WI38 (cell line): Measurements from ENCODE around the gene PSMA5.
"Not testable (repeated sequence)": the region's sequence is repeated elsewhere in the genome, so short reads cannot be mapped to it uniquely, and the experiment has no call there.

Source experiments
- H3K4me3 ChIP-seq: 2 replicates; pipeline ENCODE4 v1.5.1; 2011; ENCODE audit warnings: low read depth, mild to moderate bottlenecking, control low read depth, low read length
- CTCF ChIP-seq: IDR thresholded peaks from 2 replicates; pipeline ENCODE4 v1.5.1; 2012; ENCODE audit warnings: low read depth, mild to moderate bottlenecking, control low read depth, low read length

Gene PSMA5

DNA sequence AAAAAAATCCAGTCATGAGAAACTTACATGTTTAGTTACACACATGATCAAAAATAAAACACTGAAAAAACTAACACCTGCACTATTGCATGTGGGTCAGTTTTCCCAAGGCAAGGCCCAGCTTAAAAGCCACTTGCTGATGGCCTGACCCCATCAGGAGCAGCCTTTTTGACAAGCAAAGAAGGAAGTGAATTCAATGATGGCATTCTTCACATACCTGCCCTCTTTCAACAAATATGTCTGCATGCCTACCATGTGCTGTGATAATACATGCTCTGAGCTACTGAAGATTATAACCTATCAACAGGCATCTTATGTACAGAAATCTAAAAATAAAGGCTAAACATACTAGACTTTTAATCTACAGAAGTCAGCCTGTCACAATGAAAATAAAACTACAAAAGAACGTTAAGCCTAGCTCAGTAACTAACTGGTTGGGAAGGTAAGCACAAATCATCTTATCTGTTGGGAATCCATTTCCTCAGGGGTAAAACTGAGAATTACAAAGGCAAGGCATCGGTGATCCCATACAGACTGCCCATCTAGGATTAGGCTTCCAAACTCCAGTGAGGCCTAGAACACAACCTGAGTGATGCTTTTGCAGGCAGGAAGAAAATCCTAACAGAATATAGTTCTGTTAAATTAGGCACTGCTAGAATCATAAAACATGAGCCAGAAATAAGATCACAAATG lies 43.0 kb downstream of the PSMA5 start:
- no peak overlapping the region for H3K4me3 ChIP-seq
- TF ChIP-seq CTCF = no peak

DNA sequence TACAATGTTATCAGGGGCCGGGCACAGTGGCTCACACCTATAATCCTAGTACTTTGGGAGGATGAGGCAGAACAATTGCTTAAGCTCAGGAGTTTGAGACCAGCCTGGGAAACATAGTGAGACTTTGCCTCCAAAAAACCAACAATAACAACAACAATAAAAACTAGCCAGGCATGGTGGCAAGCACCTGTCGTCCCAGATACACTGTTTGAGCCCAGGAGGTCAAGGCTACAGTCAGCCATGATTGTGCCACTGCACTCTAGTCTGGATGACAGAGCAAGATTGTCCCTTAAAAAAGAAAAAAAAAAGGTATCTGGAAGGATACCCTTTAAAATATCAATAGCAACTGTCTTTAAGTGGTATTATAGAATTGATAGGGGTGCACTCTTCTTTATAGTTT lies 44.7 kb downstream of the PSMA5 start:
- no peak overlapping the region for H3K4me3 ChIP-seq
- TF ChIP-seq CTCF = no peak

DNA sequence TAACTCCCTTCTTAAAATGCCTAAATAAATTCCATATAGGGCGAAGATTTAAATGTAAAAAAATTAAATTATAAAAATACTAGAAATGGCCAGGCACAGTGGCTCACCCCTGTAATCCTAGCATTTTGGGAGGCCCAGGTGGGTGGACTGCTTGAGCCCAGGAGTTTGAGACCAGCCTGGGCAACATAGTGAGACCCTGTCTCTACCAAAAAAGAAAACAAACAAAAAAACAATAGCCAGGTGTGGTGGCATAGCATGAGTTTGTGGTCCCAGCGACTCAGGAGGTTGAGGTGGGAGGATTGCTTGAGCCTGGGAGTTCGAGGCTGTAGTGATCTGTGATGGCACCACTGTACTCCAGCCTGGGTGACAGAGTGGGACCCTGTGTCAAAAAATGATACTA lies 46.3 kb downstream of the PSMA5 start:
- TF ChIP-seq CTCF = no peak
- H3K4me3 ChIP-seq = no peak overlapping the region

GRCh38 chr1:109379422-109379821 lies 46.8 kb downstream of the PSMA5 start:
- H3K4me3 ChIP-seq = no peak overlapping the region
- no peak for TF ChIP-seq CTCF

DNA sequence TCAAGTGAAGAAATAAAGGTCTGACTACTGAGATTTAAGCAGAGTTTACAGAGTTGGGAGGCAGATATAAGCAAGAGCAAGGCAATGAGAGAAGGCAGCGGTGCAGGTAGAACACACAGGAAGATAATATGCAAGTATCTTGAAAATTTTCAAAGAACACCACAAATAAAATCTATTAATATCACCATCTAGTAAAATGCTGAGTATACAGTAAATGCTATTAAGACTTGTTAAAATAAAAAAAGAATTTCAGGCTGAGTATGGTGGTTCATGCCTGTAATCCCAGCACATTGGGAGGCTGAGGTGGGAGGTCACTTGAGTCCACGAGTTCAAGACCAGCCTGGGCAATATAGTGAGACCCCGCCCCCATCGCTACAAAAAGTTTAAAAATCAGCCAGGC lies 48.5 kb downstream of the PSMA5 start:
- TF ChIP-seq CTCF = no peak
- H3K4me3 ChIP-seq = no peak overlapping the region

GRCh38 chr1:109373696-109374095 lies 52.6 kb downstream of the PSMA5 start:
- not testable (repeated sequence) for H3K4me3 ChIP-seq

GRCh38 chr1:109373126-109373525 lies 53.1 kb downstream of the PSMA5 start:
- no peak for TF ChIP-seq CTCF

DNA sequence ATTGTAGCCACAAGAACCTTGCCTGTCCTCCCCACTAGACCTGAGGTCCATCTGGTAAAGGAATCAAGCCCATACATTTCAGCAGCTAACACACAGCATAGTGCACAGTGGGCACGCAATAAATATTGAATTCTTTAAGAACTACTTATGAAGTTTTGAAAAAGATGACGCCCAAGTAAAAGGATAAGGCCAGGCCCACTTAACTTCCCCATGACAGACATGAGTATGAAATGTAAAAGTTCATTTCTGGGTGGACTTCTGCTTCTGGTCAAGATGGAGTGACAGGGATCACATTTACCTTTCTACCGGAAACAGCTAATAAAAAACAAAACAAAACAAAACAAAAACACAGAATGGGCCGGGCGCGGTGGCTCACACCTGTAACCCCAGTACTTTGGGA lies 54.0 kb downstream of the PSMA5 start:
- no peak for TF ChIP-seq CTCF

More at GRCh38 chr1:109373126-109373525, 53.1 kb downstream of the PSMA5 start:
- no peak overlapping the region for H3K4me3 ChIP-seq

More for the DNA sequence above, 54.0 kb downstream of the PSMA5 start:
- no peak overlapping the region for H3K4me3 ChIP-seq
